ENCODE data around the gene CTIF.

CTIF gene

DNA sequence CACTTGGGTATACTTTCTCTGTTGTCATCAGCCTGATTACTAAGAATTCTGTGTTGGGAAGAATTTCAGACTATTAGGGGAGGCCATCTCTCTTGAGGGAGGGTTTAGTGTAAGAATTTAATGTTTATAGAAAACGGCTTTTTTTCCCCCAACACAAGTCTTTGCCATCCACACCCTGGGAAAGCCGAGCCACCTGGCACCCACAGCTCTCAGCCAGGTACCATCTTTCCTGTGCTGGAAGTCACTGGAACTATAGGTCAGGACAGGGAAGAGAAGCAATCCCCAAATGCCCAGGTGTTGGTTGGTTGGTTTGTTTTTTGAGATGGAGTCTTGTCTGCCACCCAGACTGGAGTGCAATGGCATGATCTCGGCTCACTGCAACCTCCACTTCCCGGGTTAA lies 256.9 kb downstream of the CTIF start:
- H3K27ac ChIP-seq (ENCODE audit: low read length): no peak overlapping the region

DNA sequence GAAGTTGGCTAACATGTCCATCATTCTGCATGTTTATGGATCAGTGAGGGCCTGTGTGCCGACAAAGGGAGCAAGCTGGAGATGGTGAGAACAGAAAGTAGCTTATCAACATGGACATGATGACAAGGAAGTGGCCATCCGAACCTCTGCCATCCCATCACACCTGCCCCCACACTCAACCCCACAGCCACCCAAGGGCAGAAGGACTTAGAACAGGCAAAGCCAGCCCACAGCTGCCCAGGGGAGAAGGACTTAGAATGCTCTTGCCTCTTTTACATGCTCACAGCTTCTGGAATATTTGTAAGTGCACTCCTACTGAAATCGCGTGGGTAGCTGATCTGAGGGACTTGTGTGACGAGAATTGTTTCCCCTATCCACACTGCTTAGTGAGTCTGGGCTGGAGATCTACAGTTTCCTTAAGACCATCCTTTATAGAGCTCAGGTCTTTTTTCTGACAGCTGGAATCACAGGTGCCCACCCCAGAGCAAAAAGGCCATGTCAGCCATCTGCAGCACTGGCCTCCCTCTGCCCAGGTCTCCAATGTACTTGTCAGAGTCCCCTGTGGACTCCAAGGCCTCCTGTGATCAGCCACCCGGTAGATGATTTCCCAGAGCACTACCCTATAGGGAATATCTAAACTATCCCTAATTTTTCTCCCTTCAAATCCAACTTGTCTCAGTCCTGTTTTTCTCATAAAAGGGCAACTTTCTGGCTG lies 257.8 kb downstream of the CTIF start:
- Histone ChIP-seq H3K79me2 (ENCODE audit: low read length) (no peaks in the 10 kb centered on the region), H3K4me3 (ENCODE audit: low read length) (no peak overlapping the region), H3K9ac (ENCODE audit: low read length) (no peak overlapping the region), H3K27me3 (ENCODE audit: low read depth, low read length) (peaks cover 12% of the 10 kb centered on the region; the same call in 1 of the 2 replicates), H2AFZ (ENCODE audit: low read depth, low read length) (no peak overlapping the region), H3K4me1 (ENCODE audit: low read length) (peaks cover 32% of the 10 kb centered on the region), H3K9me3 (ENCODE audit: insufficient read depth, low read length) (no peaks in the 10 kb centered on the region), H3K4me2 (ENCODE audit: low read length) (no peak overlapping the region), H3K36me3 (replicated peaks; ENCODE audit: low read depth, low read length) (peaks cover 8% of the 10 kb centered on the region), H4K20me1 (ENCODE audit: insufficient read depth, low read length) (peaks cover 22% of the 10 kb centered on the region), H3K27ac (ENCODE audit: low read length) (no peak overlapping the region)
- TF ChIP-seq, protein P1, sequence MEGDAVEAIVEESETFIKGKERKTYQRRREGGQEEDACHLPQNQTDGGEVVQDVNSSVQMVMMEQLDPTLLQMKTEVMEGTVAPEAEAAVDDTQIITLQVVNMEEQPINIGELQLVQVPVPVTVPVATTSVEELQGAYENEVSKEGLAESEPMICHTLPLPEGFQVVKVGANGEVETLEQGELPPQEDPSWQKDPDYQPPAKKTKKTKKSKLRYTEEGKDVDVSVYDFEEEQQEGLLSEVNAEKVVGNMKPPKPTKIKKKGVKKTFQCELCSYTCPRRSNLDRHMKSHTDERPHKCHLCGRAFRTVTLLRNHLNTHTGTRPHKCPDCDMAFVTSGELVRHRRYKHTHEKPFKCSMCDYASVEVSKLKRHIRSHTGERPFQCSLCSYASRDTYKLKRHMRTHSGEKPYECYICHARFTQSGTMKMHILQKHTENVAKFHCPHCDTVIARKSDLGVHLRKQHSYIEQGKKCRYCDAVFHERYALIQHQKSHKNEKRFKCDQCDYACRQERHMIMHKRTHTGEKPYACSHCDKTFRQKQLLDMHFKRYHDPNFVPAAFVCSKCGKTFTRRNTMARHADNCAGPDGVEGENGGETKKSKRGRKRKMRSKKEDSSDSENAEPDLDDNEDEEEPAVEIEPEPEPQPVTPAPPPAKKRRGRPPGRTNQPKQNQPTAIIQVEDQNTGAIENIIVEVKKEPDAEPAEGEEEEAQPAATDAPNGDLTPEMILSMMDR (IDR thresholded peaks at IDR 0.05; ENCODE audit: low read depth, low read length): no peak
- TF ChIP-seq EZH2phosphoT487 (IDR thresholded peaks at IDR 0.05; ENCODE audit: low read depth): no peak

More for the DNA sequence above, 256.9 kb downstream of the CTIF start:
- Histone ChIP-seq H3K9ac (ENCODE audit: low read length) (no peak overlapping the region), H3K27me3 (ENCODE audit: low read depth, low read length) (peaks cover 12% of the 10 kb centered on the region; the same call in 1 of the 2 replicates), H3K4me3 (ENCODE audit: low read length) (no peak overlapping the region), H4K20me1 (ENCODE audit: insufficient read depth, low read length) (peaks cover 25% of the 10 kb centered on the region), H3K4me2 (ENCODE audit: low read length) (no peak overlapping the region), H2AFZ (ENCODE audit: low read depth, low read length) (no peak overlapping the region), H3K79me2 (ENCODE audit: low read length) (no peaks in the 10 kb centered on the region), H3K9me3 (ENCODE audit: insufficient read depth, low read length) (no peaks in the 10 kb centered on the region), H3K4me1 (ENCODE audit: low read length) (peaks cover 32% of the 10 kb centered on the region), H3K36me3 (replicated peaks; ENCODE audit: low read depth, low read length) (peaks cover 9% of the 10 kb centered on the region)
- TF ChIP-seq, protein P1 (IDR thresholded peaks at IDR 0.05; ENCODE audit: low read depth, low read length): no peak
- no peak for TF ChIP-seq EZH2phosphoT487 (IDR thresholded peaks at IDR 0.05; ENCODE audit: low read depth)

DNA sequence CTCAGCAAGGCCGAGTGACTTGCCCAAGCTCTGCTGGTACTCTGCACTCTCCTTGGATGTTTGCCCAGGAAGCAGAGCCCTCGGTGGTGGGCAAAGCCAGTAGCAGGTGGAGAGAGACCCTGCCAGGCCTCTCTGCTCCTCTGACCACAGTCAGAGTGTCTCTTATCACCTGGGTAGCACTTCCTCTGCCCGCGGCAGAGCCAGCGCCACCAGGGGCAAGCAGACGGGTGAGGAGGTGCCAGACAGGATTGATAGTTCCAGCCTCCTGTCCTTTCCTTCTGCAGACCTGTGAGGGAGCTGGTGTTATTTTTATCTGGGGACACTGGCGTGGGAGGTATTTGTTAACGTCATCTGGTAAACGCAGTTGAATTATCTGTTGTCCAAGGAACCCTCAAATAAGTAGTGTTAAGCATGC lies 259.0 kb downstream of the CTIF start:
- H3K79me2 ChIP-seq (ENCODE audit: low read length): no peaks in the 10 kb centered on the region
- no peaks in the 10 kb centered on the region for H3K9me3 ChIP-seq (ENCODE audit: insufficient read depth, low read length)
- H2AFZ ChIP-seq (ENCODE audit: low read depth, low read length): no peak overlapping the region
- no peak overlapping the region for H3K27ac ChIP-seq (ENCODE audit: low read length)
- H3K4me1 ChIP-seq (ENCODE audit: low read length): peaks cover 41% of the 10 kb centered on the region
- peaks cover 5% of the 10 kb centered on the region for H3K36me3 ChIP-seq (replicated peaks; ENCODE audit: low read depth, low read length)
- 0 out of 2 replicates have a peak, but pooled peaks cover 8% of the 10 kb centered on the region for H3K27me3 ChIP-seq (ENCODE audit: low read depth, low read length)
- no peak overlapping the region for H3K4me2 ChIP-seq (ENCODE audit: low read length)
- TF ChIP-seq, protein P1 (IDR thresholded peaks at IDR 0.05; ENCODE audit: low read depth, low read length): no peak
- no peak for TF ChIP-seq EZH2phosphoT487 (IDR thresholded peaks at IDR 0.05; ENCODE audit: low read depth)
- peaks cover 24% of the 10 kb centered on the region for H4K20me1 ChIP-seq (ENCODE audit: insufficient read depth, low read length)
- no peak overlapping the region for H3K4me3 ChIP-seq (ENCODE audit: low read length)
- no peak overlapping the region for H3K9ac ChIP-seq (ENCODE audit: low read length)

DNA sequence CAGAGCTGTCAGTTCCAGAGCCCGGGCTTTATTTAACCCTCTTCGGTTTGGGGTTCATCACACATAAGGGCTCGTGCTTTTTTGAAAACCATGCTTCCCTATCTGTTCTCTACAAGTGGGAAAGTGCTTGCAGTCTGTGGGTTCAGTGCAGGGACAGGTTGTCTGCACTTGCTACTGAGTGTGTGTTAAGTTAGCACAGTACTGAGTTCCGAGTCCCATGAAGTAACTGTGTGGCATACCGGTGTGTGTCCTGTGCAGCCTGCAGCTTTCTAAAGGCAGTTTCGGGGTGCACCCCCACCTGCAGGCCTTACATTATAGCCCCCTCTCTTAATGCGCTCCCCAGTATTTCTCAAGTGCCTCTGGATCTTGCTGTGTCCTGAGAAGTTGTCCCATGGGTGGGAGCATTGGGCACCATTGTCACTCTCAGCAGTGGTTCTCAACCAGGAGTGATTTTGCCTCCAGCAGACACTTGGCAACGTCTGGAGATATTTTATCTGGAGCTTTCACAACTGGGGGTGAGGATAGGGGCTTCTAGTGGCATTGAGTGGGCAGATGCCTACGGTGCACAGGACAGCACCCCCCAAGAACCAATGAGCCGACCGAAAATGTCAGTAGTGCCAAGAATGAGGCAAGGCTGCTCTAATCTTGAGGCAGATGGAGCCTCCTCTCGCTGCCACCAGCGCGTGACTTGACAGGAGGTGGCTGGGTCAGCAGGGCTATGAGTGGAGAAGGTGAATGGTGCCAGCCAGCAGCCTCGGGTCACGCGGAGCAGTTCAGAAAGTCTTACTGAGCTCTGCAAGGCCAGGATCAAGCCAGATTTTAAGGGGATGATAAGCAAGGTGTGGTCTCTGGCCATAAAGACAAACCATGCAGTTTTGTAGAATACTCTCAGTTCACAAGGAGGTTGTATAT lies 259.8 kb downstream of the CTIF start:
- Histone ChIP-seq H2AFZ (ENCODE audit: low read depth, low read length) (no peak overlapping the region), H4K20me1 (ENCODE audit: insufficient read depth, low read length) (peaks cover 24% of the 10 kb centered on the region), H3K36me3 (replicated peaks; ENCODE audit: low read depth, low read length) (peaks cover 5% of the 10 kb centered on the region), H3K79me2 (ENCODE audit: low read length) (no peaks in the 10 kb centered on the region), H3K4me3 (ENCODE audit: low read length) (no peak overlapping the region), H3K9me3 (ENCODE audit: insufficient read depth, low read length) (no peaks in the 10 kb centered on the region), H3K27me3 (ENCODE audit: low read depth, low read length) (0 out of 2 replicates have a peak, but pooled peaks cover 7% of the 10 kb centered on the region), H3K4me1 (ENCODE audit: low read length) (peaks cover 41% of the 10 kb centered on the region), H3K27ac (ENCODE audit: low read length) (no peak overlapping the region), H3K9ac (ENCODE audit: low read length) (no peak overlapping the region), H3K4me2 (ENCODE audit: low read length) (no peak overlapping the region)
- TF ChIP-seq, protein P1 (IDR thresholded peaks at IDR 0.05; ENCODE audit: low read depth, low read length): no peak
- no peak for TF ChIP-seq EZH2phosphoT487 (IDR thresholded peaks at IDR 0.05; ENCODE audit: low read depth)
